Kidney epithelial cell (primary cell): ENCODE results near the gene IRX2. TPM values are rescaled to one million over a fixed set of nuclear protein-coding genes. Genes with fewer than 3 reads are reported as not detected.

ENCODE experiments used
- DNase-seq: peaks from one replicate; pipeline ENCODE4 v3.0.0-alpha.2; 2010; ENCODE audit warnings: low read depth
- H3K27me3 ChIP-seq: 2 replicates; pipeline ENCODE4 v1.6.0; 2011; ENCODE audit warnings: low read length; ENCODE audit not compliant: control insufficient read depth, insufficient read depth
- H3K36me3 ChIP-seq: 2 replicates; pipeline ENCODE4 v1.5.1; 2011; ENCODE audit warnings: low read length; ENCODE audit not compliant: control insufficient read depth, insufficient read depth
- H3K4me3 ChIP-seq: 2 replicates; pipeline ENCODE4 v1.5.1; 2011; ENCODE audit warnings: low read depth, mild to moderate bottlenecking, control low read depth, low read length
- CTCF ChIP-seq: IDR thresholded peaks from 2 replicates; pipeline ENCODE4 v1.5.1; 2011; ENCODE audit warnings: mild to moderate bottlenecking, moderate library complexity, low read length, control low read depth, inconsistent platforms; ENCODE audit not compliant: insufficient read depth, poor library complexity, severe bottlenecking
- total RNA-seq: library from RNA; depleted of rRNA; stranded (reverse); fragments of >200 nt; gene quantifications from 2 replicates; pipeline ENCODE4 v1.2.3, GENCODE V29; 2015

The IRX2 gene
- total RNA-seq, 1 donor from 2014 or later = 2.8 TPM

DNA sequence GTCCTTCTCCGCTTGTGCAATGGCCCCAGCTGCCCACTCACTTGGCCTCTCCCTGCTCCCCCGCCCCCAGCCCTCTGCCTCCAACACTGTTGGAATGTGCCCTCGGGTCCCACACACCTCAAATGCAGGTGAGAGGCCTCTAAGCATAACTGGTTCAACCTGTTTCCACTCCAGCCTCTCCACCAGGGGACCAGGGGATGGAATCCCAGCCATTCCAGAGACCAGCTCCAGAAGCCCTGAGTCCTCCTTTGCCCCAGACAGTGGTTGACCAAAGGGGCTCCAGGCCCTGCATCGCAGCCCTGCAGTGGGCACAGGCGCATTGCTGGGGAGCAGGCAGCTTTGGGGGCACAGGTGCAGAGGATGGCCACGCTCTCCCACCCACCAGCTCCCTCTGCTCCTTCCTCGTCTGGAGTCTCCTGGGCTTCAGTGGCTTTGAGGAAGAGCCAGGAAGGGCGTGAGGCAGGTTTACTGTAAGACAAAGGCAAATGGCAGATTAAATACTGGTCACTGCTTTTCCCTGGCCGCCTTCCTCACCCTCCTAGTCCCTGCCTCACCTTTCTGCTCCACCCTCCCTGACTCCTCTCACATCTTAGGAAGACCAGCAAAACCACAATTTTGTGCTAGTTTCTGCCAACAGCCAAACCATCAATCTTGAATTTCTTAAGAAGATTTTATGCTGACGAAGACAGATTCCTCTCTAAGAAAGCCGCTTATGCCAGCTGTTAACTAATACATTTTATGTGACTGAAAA is 29.1 kb upstream of the IRX2 start:
- no peak for TF ChIP-seq CTCF
- no peaks in the 10 kb centered on the region for H3K27me3 ChIP-seq
- H3K36me3 ChIP-seq = no peaks in the 10 kb centered on the region
- H3K4me3 ChIP-seq = no peak overlapping the region
- no peak for DNase-seq

DNA sequence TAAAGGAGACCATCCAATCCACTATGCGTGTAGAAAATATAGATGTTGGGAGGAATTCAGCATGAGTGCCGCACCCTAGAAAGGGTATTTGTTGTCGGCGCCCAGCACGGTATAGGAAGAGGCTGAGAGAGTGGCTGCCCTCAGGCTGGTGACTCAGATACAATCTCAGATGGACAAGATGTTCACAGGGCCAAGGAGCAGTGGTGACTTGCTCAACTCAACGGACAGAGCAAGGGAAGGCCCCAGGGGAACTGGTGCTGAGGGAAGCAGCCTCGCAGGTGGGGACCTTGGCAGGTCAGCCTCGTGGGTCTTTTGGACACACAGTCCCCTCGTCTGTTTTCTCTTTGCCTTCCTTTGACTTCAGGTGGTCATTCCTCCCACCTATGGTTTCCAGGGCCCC is 28.0 kb upstream of the IRX2 start:
- H3K27me3 ChIP-seq = no peaks in the 10 kb centered on the region
- H3K4me3 ChIP-seq = no peak overlapping the region
- DNase-seq = no peak
- H3K36me3 ChIP-seq = no peaks in the 10 kb centered on the region
- TF ChIP-seq CTCF = no peak

- H3K27me3 ChIP-seq = no peaks in the 10 kb centered on the region
- H3K4me3 ChIP-seq = no peak overlapping the region
- TF ChIP-seq CTCF = no peak
- no peaks in the 10 kb centered on the region for H3K36me3 ChIP-seq
- no peak for DNase-seq
Observed at GRCh38 chr5:2776337-2777302, 25.1 kb upstream of the IRX2 start.

GRCh38 chr5:2773327-2773726 is 21.9 kb upstream of the IRX2 start:
- no peaks in the 10 kb centered on the region for H3K27me3 ChIP-seq
- no peaks in the 10 kb centered on the region for H3K36me3 ChIP-seq
- no peak for TF ChIP-seq CTCF
- DNase-seq = no peak
- no peak overlapping the region for H3K4me3 ChIP-seq

GRCh38 chr5:2767089-2767488 is 15.6 kb upstream of the IRX2 start:
- no peaks in the 10 kb centered on the region for H3K27me3 ChIP-seq
- no peak for DNase-seq
- no peaks in the 10 kb centered on the region for H3K36me3 ChIP-seq
- H3K4me3 ChIP-seq = no peak overlapping the region
- TF ChIP-seq CTCF = no peak
